Neural crest cell (in vitro differentiated cells): ENCODE measurements around the gene HIP1R. TPM values are rescaled to one million over a fixed set of nuclear protein-coding genes. Genes with fewer than 3 reads are reported as not detected.
"Not testable (repeated sequence)": the region's sequence is repeated elsewhere in the genome, so short reads cannot be mapped to it uniquely, and the experiment has no call there.

Source experiments
- DNase-seq: peaks from one replicate; pipeline ENCODE4 v3.0.0; 2021; ENCODE audit warnings: low read depth, mixed read lengths, low spot score
- H3K27ac Mint-ChIP-seq: one replicate; pipeline ENCODE4 v1.8.0; 2021; ENCODE audit warnings: mild to moderate bottlenecking, mixed read lengths; ENCODE audit not compliant: unreplicated experiment
- H3K27me3 Mint-ChIP-seq: 2 replicates; pipeline ENCODE4 v1.8.0; 2021; ENCODE audit warnings: low read depth, mild to moderate bottlenecking, mixed read lengths
- H3K36me3 Mint-ChIP-seq: 2 replicates; pipeline ENCODE4 v1.8.0; 2021; ENCODE audit warnings: low read depth, mild to moderate bottlenecking, mixed read lengths
- H3K4me1 Mint-ChIP-seq: 2 replicates; pipeline ENCODE4 v1.8.0; 2021; ENCODE audit warnings: mixed read lengths
- H3K4me3 Mint-ChIP-seq: one replicate; pipeline ENCODE4 v1.8.0; 2021; ENCODE audit warnings: mild to moderate bottlenecking, mixed read lengths
- H3K9me3 Mint-ChIP-seq: 2 replicates; pipeline ENCODE4 v1.8.0; 2021; ENCODE audit warnings: mixed read lengths
- CTCF ChIP-seq: fragments of 200-600 bp; sonication (generic); conservative IDR thresholded peaks from 2 replicates; pipeline ENCODE4 v1.5.0; 2021; ENCODE audit warnings: antibody characterized with exemption, mild to moderate bottlenecking
- total RNA-seq: library from RNA; stranded (reverse); gene quantifications from 2 replicates; pipeline ENCODE4 v1.2.1, GENCODE V29; 2021

HIP1R gene
- total RNA-seq, 1 donor from 2014 or later: 23.2 TPM

GRCh38 chr12:122886851-122887818, 51.9 kb downstream of the HIP1R start:
- peak overlapping the region; percentile 80 for H3K27ac Mint-ChIP-seq
- no peaks in the 10 kb centered on the region for H3K36me3 Mint-ChIP-seq
- H3K27me3 Mint-ChIP-seq: no peaks in the 10 kb centered on the region
- peaks cover 64% of the 10 kb centered on the region for H3K4me1 Mint-ChIP-seq
- peak overlapping the region; percentile 1 for H3K4me3 Mint-ChIP-seq
- TF ChIP-seq CTCF: no peak
- no peak for DNase-seq
- no peaks in the 10 kb centered on the region for H3K9me3 Mint-ChIP-seq

GRCh38 chr12:122887819-122888212, 52.6 kb downstream of the HIP1R start:
- H3K27ac Mint-ChIP-seq: no peak overlapping the region
- TF ChIP-seq CTCF: no peak
- H3K36me3 Mint-ChIP-seq: no peaks in the 10 kb centered on the region
- no peaks in the 10 kb centered on the region for H3K9me3 Mint-ChIP-seq
- H3K27me3 Mint-ChIP-seq: no peaks in the 10 kb centered on the region
- peaks cover 69% of the 10 kb centered on the region for H3K4me1 Mint-ChIP-seq
- H3K4me3 Mint-ChIP-seq: peak overlapping the region; percentile 1
- no peak for DNase-seq

DNA sequence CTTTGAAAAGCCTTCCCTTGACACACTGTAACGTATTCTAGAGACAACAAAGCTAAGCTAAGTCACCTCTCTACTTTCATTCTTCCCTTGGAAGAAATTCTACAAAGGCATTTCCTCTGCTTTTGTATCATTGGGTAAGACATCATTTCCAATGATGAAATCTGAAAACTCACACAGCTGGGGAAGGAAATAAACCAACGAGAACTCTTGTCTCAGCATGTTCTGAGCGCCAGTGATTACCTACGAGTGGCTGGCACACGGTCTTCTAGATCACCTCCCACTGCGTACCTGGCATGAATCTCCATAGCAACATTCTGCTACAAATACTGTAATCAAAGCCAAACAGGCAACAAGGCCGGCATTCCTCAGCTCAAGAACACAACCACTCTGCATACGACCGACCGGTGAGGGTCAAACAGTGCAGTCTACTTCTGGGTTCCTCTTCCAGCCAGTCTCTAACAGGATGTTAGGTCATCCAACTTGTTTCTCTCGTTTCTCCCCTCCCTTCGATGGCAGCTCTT, 53.0 kb downstream of the HIP1R start:
- Mint-ChIP-seq H3K4me3 (peak overlapping the region; percentile 41), H3K36me3 (no peaks in the 10 kb centered on the region), H3K9me3 (no peaks in the 10 kb centered on the region), H3K27me3 (no peaks in the 10 kb centered on the region), H3K27ac (peak overlapping the region; percentile 79), H3K4me1 (peaks cover 72% of the 10 kb centered on the region)
- TF ChIP-seq CTCF: no peak
- DNase-seq: no peak

DNA sequence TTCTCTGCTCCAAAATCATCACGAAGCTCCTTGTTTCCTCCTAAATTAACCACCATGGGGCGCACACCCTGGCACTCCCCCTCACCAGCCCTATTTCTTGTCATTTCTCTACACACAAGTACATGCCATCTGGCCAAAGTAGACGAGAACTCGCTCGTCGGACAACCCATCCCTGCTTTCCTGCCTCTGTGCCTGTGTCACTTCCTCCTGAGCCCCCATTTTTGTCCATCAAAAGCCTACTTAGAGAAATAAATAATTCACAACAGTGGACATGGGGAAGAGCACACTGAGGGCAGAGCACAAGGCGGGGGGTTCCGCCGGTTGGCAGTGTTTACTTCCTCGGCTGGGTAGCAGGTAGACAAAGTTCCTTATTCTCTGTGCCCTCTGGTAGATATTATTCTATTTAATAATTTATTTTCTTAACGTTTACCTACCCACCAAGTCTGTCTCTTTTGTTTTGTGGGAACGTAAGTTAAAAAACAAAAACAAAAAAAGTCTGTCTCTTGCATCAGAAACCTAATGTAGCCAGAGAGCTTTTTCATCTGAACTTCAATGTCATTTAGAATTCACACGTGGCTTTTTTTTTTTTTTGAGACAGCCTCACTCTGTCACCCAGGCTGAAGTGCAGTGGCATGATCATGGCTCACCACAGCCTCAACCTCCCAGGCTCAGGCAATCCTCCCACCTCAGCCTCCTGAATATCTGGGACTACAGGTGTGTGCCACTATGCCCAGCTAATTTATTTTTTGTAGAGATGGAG, 54.7 kb downstream of the HIP1R start:
- Mint-ChIP-seq H3K9me3 (no peaks in the 10 kb centered on the region), H3K4me3 (peak overlapping the region; percentile 18), H3K27me3 (no peaks in the 10 kb centered on the region), H3K4me1 (peaks cover 75% of the 10 kb centered on the region), H3K27ac (peak overlapping the region; percentile 73), H3K36me3 (no peaks in the 10 kb centered on the region)
- no peak for DNase-seq
- no peak for TF ChIP-seq CTCF

DNA sequence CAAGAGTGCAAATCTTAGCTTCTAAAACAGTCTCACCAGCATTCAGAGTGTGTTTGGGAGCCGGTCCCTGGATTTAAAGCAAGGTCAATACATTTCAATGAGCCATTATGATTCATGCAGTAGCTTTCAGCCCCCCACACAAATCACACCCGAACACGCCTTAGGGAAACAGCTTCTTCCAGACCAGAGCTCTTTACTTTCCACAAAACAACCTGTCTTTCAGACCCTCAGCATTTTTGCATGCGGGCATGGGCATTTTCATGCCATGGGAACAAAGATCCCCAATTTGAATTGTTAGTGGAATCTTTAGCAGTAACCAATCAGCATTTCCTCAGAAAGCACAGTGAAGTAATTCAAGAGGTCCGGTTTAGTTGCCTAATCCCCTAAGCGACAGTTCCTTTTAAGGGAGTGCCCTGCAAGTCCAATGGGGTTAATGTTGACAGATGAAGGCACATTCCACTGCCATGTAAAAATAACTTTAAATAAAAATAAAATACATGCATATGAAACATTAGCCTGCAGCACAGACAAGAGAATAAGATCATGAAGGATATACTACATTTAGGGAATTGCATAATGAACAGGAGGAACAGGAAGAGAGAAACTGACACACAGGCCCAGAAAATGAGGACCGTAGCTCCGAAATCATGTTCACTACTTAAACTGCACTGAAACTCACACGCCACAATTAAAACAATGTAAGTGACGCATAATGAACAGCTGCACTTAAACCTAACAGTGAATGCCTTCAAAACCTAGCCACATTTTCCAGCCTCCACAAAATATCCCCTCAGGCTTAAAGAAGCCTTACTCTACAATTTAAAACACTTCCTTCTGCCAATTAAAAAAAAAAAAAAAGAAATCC, 56.6 kb downstream of the HIP1R start:
- Mint-ChIP-seq H3K27ac (peak overlapping the region; percentile 73), H3K36me3 (no peaks in the 10 kb centered on the region), H3K9me3 (no peaks in the 10 kb centered on the region), H3K4me3 (peak overlapping the region; percentile 66), H3K27me3 (no peaks in the 10 kb centered on the region), H3K4me1 (peaks cover 81% of the 10 kb centered on the region)
- no peak for TF ChIP-seq CTCF
- DNase-seq: no peak

- not testable (repeated sequence) for H3K36me3 Mint-ChIP-seq, H3K27me3 Mint-ChIP-seq, H3K9me3 Mint-ChIP-seq, DNase-seq
- H3K4me3 Mint-ChIP-seq: peak overlapping the region; percentile 66
- peak overlapping the region; percentile 73 for H3K27ac Mint-ChIP-seq
- peaks cover 80% of the 10 kb centered on the region for H3K4me1 Mint-ChIP-seq
Measured at GRCh38 chr12:122892724-122893123, 57.5 kb downstream of the HIP1R start.
